ENCODE data around the gene DEUP1. TPM values are rescaled to one million over a fixed set of nuclear protein-coding genes. Genes with fewer than 3 reads are reported as not detected.
"Not testable (repeated sequence)": the region's sequence is repeated elsewhere in the genome, so short reads cannot be mapped to it uniquely, and the experiment has no call there.

Gene DEUP1
- polyA plus RNA-seq (ENCODE audit: insufficient read length in 12 of 12) = under 1 TPM in 2 of 12 donors, not detected in 10; 0.27 to 0.34 TPM
- long read RNA-seq, donor 1, partial matches to known transcripts = 8 of 30 reads
- long read RNA-seq, donor 1, other reads (novel, unspliced or antisense) = 22 of 30 reads
- long read RNA-seq, donor 2, partial matches to known transcripts = 0 of 16 reads
- long read RNA-seq, donor 2, other reads (novel, unspliced or antisense) = 16 of 16 reads
- long read RNA-seq, donor 3 = 0 reads
- long read RNA-seq, donor 4 = 0 reads
- long read RNA-seq, donor 5 = 0 reads
- long read RNA-seq, donor 6 = 0 reads
- long read RNA-seq, donor 7 = 0 reads
- long read RNA-seq, donor 8 = 0 reads
- long read RNA-seq, donor 9 = 0 reads
- long read RNA-seq, donor 10 = 0 reads
- long read RNA-seq, donor 11 = 0 reads

GRCh38 chr11:93330446-93330984, at the start of gene DEUP1:
Gene DEUP1, plus strand, starts transcription at chr11:93330742. Its CDS starts 1,518 bp downstream, at chr11:93332260.
- peak; percentile 23 for DNase-seq

- no peak for DNase-seq
Observed at GRCh38 chr11:93285430-93285829, 45.1 kb upstream of the DEUP1 start.

- DNase-seq = no peak
Observed at GRCh38 chr11:93287434-93287833, 43.1 kb upstream of the DEUP1 start.

DNA sequence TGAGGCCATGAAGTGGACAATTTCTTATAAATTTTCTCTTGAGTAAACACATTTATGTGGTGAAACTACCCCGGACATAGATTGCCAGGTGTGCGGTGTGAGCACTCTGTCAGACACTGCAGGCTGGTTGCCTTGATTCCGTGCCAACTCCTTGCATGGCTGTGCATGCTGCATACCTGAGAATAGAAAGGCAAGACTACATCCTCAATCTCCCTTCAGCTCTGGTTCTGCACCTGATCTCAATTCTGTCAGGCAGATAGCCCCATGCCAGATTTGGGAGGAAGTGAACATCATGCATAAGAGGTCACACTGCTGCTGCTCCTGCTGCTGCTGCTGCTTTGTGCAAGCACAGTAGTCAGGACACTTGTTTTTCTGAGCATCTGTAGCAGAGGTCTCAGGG, 42.5 kb upstream of the DEUP1 start:
- no peak for DNase-seq

GRCh38 chr11:93288767-93289166, 41.8 kb upstream of the DEUP1 start:
- no peak for DNase-seq

- DNase-seq = peak; percentile 47
Observed at GRCh38 chr11:93289782-93290463, 40.6 kb upstream of the DEUP1 start.

- DNase-seq = no peak
Observed at GRCh38 chr11:93291110-93291509, 39.4 kb upstream of the DEUP1 start.

- DNase-seq = no peak
Observed at GRCh38 chr11:93291898-93292297, 38.6 kb upstream of the DEUP1 start.

GRCh38 chr11:93295921-93296575, 34.5 kb upstream of the DEUP1 start:
- no peak for DNase-seq

- DNase-seq = no peak
Observed at GRCh38 chr11:93303689-93304088, 26.9 kb upstream of the DEUP1 start.

GRCh38 chr11:93314399-93314798, 16.1 kb upstream of the DEUP1 start:
- not testable (repeated sequence) for DNase-seq

GRCh38 chr11:93319224-93319839, 11.2 kb upstream of the DEUP1 start:
- no peak for DNase-seq

DNA sequence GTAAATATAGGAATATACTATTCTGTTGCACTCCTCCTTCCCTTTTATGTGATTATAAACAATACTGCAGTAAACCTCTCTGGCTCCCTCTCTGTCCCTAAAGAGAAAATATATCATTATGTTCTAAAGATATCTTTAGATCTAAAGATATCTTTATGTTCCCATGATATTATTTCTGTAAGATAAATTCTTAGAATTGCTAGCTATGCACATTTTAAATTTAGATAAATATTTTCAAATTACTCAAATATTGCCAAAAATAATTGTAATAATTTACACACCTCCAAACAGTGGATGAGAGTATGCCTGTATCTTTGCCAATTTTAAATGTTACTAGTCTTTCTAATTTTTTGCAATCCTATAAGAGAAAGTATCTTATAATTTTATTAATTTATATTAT, 10.3 kb upstream of the DEUP1 start:
- no peak for DNase-seq

GRCh38 chr11:93322207-93322606, 8.3 kb upstream of the DEUP1 start:
- no peak for DNase-seq

GRCh38 chr11:93323747-93324146, 6.8 kb upstream of the DEUP1 start:
- no peak for DNase-seq

DNA sequence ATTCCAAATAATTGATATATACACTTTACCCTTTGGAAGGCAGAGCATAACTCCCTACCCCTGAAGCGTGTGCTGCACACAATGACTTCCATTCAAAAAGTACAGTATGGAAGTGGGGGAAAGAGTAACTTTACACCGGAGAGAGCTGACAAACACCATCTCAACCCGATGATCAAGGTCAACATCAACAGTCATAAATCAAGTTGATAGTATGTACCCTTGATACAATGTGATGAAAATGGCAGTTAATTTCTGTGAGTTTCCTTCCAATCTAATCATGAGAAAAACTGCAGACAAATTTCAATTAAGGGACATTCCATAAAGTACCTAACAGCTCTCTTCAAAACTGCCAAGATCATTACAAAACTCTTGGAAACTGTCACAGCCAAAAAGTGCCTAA, 6.0 kb upstream of the DEUP1 start:
- DNase-seq = no peak

DNA sequence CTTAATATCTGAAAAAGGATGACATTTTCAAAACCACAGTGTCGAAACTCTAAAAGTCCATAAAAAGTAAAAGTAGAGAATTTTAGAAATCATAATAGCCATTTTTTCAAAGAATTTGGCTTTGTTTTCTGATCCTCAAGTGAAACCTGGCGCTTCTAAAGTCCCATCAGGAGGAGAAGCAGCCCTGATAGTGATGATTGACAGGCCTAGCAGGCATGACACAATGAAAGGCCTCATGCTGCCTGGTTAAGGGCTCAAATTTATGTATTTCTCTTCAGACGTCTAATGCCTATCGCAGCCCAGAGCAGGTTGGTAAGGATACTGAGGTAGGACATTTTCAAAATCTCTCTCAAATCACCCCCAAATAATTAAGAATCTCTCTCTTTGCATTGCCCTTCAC, 3.9 kb upstream of the DEUP1 start:
- no peak for DNase-seq

GRCh38 chr11:93329936-93330445, 551 bp upstream of the DEUP1 start:
- DNase-seq = peak; percentile 19

DNA sequence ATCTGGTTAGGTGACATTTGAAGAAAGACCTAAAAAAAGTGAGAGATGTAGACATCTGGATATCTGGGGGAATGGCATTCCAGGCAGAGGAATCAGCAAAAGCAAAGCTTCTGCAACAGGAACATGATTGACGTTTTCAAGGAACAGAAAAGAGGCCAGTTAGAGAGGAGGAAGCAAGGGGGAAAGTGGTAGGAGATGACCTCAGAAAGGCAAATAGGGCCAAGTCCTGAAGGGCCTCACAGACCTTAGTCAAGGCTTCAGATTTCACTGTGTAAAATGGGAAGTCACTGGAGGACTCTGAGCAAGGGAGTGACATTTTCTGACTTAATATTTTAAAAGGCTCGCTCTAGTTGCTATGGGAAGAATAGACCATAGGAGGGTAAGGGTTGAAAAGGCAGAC, 9.7 kb downstream of the DEUP1 start:
- no peak for DNase-seq

DNA sequence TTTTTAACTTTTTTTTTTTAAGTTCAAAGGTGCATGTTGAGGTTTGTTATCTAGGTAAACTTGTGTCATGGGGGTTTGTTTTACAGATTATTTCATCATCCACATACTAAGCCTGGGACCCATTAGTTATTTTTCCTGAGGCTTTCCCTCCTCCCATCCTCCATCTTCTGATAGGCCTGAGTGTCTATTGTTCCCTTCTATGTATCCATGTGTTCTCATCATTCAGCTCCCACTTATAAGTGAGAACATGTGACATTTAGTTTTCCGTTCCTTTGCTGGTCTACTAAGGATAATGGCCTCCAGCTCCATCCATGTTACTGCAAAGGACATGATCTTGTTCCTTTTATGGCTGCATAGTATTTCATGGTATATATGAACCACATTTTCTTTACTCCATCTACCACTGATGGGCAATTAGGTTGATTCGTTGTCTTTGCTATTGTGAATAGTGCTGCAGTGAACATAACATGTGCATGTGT, 14.4 kb downstream of the DEUP1 start:
- DNase-seq = no peak

DNA sequence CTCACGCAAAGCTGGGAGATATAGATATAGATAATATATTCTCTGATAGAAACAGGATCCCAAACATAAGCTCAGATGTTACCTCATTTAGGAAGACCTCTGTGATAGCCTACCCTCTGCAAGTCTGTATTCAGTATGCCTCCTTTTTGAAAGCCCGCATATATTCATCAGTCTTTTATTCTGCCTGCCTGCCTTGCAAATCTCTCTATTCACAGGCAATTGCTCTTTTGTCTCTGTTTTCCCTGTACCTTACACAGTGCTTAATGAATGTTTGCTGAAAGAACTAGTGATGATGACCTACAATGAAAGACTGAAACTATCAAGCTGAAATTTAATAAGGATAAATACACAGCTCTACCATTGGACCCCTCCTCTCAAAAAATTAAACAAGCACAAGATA, 18.4 kb downstream of the DEUP1 start:
- DNase-seq = no peak

DNA sequence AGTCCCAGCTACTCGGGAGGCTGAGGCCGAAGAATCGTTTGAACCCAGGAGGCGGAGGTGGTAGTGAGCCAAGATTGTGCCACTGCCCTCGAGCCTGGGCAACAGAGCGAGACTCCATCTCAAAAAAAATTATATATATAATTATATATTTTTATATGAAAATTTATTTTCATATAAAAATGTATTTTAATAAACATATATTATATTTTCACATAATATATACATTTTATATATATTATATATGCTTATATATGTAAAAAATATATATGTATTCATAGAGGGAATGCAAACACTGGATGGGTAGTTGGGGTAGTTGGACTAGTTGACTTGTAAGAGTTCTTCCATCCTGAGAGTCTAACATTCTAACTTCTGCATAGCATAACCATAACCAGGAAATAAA, 20.3 kb downstream of the DEUP1 start:
- no peak for DNase-seq

Measured in muscle of arm (tissue), 14 donors.